ENCODE measurements around the gene USP31. TPM values are rescaled to one million over a fixed set of nuclear protein-coding genes. Genes with fewer than 3 reads are reported as not detected.

The USP31 gene
- total RNA-seq, 4 donors from 2014 or later, result 9.2 to 14.6 (median 12.4) TPM

GRCh38 chr16:23188911-23189310 lies 39.7 kb upstream of the USP31 start:
- no peaks in the 10 kb centered on the region for H3K36me3 ChIP-seq
- TF ChIP-seq CTCF (IDR thresholded peaks at IDR 0.05) (no peak), EP300 (IDR thresholded peaks at IDR 0.05) (no peak), POLR2A (IDR thresholded peaks at IDR 0.05) (no peak)
- no peak for DNase-seq (ENCODE audit: low spot score in 2 of 2)
- H3K27ac ChIP-seq, result no peak overlapping the region
- 76 to 80% methylated on average over 2 of the region's 2 CpGs for WGBS, 2 donors
- H3K9me3 ChIP-seq, result no peaks in the 10 kb centered on the region
- H3K27me3 ChIP-seq, result peaks cover 0 to 32% of the 10 kb centered on the region in 2 donors
- H3K4me1 ChIP-seq, result no peaks in the 10 kb centered on the region
- H3K4me3 ChIP-seq, result no peak overlapping the region

GRCh38 chr16:23187341-23187740 lies 38.1 kb upstream of the USP31 start:
- TF ChIP-seq CTCF (IDR thresholded peaks at IDR 0.05) (no peak), EP300 (IDR thresholded peaks at IDR 0.05) (no peak), POLR2A (IDR thresholded peaks at IDR 0.05) (no peak)
- peaks cover 0 to 48% of the 10 kb centered on the region in 2 donors for H3K27me3 ChIP-seq
- no peak for DNase-seq (ENCODE audit: low spot score in 2 of 2)
- H3K27ac ChIP-seq, result no peak overlapping the region
- no peak overlapping the region for H3K4me3 ChIP-seq
- WGBS, 2 donors, result 44 to 60% methylated on average over 3 of the region's 3 CpGs
- H3K36me3 ChIP-seq, result no peaks in the 10 kb centered on the region
- no peaks in the 10 kb centered on the region for H3K9me3 ChIP-seq
- peaks cover 0 to 11% (median 9%) of the 10 kb centered on the region in 4 donors for H3K4me1 ChIP-seq

- TF ChIP-seq CTCF (IDR thresholded peaks at IDR 0.05), result no peak
- TF ChIP-seq EP300 (IDR thresholded peaks at IDR 0.05), result no peak
- no peak for TF ChIP-seq POLR2A (IDR thresholded peaks at IDR 0.05)
- H3K4me1 ChIP-seq, result peaks cover 0 to 16% (median 13%) of the 10 kb centered on the region in 4 donors
- H3K9me3 ChIP-seq, result no peaks in the 10 kb centered on the region
- no peaks in the 10 kb centered on the region for H3K36me3 ChIP-seq
- peaks cover 0 to 58% of the 10 kb centered on the region in 2 donors for H3K27me3 ChIP-seq
- no peak overlapping the region for H3K27ac ChIP-seq
- DNase-seq (ENCODE audit: low spot score in 2 of 2), result no peak
- 81% methylated on average over 24 of the region's 24 CpGs for WGBS, 2 donors
- H3K4me3 ChIP-seq, result no peak overlapping the region
Observed at GRCh38 chr16:23186171-23186570, 36.9 kb upstream of the USP31 start.

GRCh38 chr16:23185656-23186055 lies 36.4 kb upstream of the USP31 start:
- no peak for TF ChIP-seq CTCF (IDR thresholded peaks at IDR 0.05)
- no peak for TF ChIP-seq POLR2A (IDR thresholded peaks at IDR 0.05)
- no peak for TF ChIP-seq EP300 (IDR thresholded peaks at IDR 0.05)
- 53 to 68% methylated on average over 7 to 11 of the region's 11 CpGs for WGBS, 2 donors
- H3K4me1 ChIP-seq, result peaks cover 0 to 16% (median 13%) of the 10 kb centered on the region in 4 donors
- no peak overlapping the region for H3K27ac ChIP-seq
- H3K9me3 ChIP-seq, result no peaks in the 10 kb centered on the region
- H3K36me3 ChIP-seq, result no peaks in the 10 kb centered on the region
- no peak overlapping the region for H3K4me3 ChIP-seq
- no peak for DNase-seq (ENCODE audit: low spot score in 2 of 2)
- peaks cover 0 to 62% of the 10 kb centered on the region in 2 donors for H3K27me3 ChIP-seq

GRCh38 chr16:23183543-23183862 lies 34.3 kb upstream of the USP31 start:
- no peak for DNase-seq (ENCODE audit: low spot score in 2 of 2)
- TF ChIP-seq CTCF (IDR thresholded peaks at IDR 0.05), result no peak
- TF ChIP-seq EP300 (IDR thresholded peaks at IDR 0.05), result no peak
- no peak for TF ChIP-seq POLR2A (IDR thresholded peaks at IDR 0.05)
- Histone ChIP-seq H3K4me3 (no peak overlapping the region), H3K27ac (no peak overlapping the region), H3K27me3 (peaks cover 0 to 80% of the 10 kb centered on the region in 2 donors), H3K36me3 (no peaks in the 10 kb centered on the region), H3K4me1 (peaks cover 0 to 16% (median 13%) of the 10 kb centered on the region in 4 donors), H3K9me3 (no peaks in the 10 kb centered on the region)
- WGBS, 2 donors, result 18 to 19% methylated on average over 4 of the region's 4 CpGs

Data from tibial nerve (tissue), 4 donors.